ELF-1 (cell line): Measurements from ENCODE around the gene CACNA1I.

Experiments
- DNase-seq: peaks from one replicate; pipeline ENCODE4 v3.0.0-alpha.2; 2016; ENCODE audit warnings: low read depth, low spot score

The CACNA1I gene

DNA sequence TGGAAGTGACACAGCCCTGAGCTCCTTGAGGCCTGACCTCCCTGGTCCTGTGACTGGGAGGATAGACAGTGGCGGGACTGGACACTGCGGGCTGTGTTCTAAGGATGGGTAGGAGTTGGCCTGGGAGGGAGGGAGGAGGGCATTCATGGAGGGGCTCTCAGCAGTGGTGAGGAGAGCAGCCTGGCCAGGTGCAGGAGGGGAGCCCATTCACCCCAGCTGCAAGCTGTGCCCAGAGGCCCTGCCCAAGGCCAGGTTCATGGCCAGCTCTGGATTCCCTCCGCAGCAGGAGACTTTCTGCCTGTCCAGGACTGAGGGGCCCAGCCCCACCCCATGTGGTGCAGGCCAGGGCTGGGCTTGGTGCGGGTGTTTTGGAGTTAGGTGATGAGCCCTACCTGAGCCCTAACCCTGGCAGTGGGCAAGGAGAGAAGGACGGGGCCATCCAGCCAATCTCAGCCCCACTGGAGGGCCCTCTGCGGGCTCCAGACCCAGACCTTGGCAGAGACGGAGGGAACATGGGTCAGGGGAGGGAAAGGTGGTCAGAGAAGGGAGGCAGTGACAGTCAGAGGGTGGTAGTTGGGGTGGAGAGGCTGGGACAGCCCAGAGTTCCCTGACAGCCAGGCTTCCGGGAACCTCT is 26.8 kb downstream of the CACNA1I start:
- DNase-seq = no peak

DNA sequence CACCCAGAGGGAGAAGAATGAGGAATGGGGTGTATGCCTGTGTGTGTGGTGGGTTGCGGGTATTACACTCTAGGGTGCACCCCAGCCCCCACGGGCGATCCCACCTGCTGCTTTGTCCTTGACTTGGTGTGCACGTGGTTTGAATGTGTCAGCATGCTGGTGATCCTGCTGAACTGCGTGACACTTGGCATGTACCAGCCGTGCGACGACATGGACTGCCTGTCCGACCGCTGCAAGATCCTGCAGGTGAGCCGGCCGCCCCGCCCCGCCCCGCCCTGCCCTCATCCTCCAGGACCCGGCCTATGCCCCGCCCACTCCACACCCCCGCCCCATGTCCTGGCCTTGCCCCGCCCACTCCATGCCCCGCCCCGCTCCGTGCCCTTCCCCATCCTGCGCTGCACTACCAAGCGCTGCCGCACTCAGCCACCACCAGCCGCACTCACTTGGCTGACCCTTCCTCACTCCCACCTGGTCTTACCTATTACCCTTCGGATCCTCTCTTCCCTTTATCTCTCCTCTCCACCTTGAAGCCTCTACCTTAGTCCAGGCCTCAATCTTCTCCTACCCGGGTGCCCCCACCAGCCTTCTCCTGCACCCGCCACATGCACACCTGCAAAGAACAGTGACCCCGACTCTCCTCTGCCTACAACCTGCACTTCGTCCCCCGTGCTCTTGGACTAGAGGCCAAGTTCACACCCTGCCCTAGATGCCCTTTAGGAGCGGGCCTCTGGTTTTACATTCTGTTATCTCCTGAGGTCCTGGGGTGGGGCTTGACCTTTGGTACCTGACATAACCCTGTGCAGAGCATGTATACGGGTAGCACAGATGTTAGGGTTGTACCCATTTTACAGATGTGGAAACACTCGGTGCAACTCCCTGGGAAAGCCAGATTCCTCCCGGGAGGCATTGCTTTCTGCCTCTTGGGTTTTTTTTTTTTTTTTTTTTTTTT is 27.7 kb downstream of the CACNA1I start:
- peak; percentile 68 for DNase-seq

DNA sequence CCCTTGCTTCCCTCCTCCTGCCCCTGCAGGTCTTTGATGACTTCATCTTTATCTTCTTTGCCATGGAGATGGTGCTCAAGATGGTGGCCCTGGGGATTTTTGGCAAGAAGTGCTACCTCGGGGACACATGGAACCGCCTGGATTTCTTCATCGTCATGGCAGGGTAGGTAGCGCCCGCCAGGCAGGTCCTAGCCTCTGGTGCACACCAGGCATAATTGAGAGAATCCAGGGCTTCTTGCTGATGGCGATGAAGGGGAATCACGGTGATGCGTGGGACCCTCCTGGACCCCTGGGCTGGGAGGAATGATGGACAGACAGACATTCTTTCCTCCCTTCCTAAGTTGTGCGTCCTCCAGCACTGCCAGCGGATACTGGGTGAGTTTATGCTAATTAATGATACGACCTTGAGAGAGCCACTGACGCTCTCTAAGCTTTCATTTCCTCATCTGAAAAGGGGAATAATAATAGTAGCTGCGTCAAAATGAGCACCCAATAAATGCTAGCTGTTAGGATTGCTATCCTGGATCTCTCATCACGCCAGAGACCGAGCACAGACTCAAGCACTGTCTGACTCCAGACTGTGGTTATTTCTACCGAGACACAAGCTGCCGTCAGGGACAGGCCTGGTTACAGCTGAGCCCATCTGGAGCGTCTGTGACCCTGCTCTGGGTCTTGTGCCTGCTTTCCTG is 30.1 kb downstream of the CACNA1I start:
- no peak for DNase-seq

DNA sequence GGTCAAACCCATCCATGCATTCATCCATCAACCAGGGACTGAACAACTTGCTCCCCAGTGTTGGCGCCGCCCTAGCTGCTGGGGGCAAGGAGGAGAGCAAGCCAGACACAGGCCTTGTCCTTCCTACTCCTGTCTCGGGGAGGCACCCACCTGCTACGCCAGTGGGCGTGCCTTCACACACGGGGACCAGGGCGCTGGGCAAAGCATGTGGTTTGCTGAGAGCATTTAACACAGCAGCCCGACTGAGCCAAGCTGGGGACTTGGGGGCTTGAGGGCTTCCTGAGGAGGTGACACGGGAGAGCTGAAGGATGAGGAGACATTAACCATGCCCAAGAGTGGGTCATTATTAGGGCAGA is 30.6 kb downstream of the CACNA1I start:
- no peak for DNase-seq

DNA sequence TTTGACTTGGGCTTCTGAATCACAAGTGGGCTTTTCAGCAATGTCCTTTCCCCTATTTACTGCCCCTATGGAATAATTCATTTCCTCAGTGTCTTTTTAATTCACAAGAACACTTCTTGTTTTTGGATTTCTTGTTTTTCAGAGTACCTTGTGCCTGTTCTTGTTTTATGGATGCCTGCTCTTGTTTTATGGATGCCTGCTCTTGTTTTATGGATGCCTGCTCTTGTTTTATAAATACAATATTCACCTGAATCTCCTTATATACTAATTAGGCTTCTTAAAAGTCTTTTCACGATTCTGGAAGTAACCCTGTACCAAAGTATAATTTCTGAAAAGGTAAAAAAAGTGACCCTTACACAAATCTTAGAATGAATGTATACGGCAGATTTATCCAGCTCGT is 32.8 kb downstream of the CACNA1I start:
- no peak for DNase-seq

DNA sequence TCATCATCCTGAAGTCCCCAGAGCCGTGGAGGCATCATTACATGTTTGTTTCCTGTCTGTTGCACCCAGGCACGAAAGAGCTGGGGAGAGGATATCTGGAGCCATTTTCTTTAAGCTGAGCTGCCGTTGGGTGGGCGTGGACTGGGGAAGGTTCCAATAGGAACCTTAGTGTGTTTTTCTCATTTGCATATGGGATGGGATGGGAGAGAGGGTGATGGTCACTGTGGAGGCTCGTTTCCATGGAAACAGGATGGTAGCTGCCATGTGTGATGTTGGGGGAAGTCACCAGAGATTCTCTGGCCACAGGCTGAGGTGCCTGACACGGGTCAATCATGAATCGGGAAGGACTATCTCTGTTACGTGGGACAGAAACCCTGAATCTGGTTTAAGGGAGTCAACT is 39.7 kb downstream of the CACNA1I start:
- DNase-seq = no peak

DNA sequence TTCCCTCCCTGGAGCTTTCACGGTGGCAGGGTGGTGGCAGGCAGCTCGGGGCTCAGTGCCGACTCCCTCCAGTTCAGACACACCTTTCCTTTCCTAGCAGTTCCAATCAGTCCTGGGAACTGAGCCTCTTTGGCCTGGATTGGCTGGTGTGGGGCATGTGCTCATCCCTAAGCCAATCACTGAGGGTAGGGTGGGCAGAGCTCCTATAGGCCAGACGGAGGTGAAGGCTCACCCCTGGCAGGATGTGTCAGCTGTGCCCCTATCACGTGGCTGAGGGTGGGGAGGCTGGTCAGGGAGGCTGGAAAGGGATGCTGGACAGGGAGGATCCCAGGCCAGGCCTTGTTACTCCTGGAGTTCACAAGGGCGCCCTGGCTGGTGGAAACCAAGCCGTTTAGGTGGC is 40.2 kb downstream of the CACNA1I start:
- DNase-seq = no peak

DNA sequence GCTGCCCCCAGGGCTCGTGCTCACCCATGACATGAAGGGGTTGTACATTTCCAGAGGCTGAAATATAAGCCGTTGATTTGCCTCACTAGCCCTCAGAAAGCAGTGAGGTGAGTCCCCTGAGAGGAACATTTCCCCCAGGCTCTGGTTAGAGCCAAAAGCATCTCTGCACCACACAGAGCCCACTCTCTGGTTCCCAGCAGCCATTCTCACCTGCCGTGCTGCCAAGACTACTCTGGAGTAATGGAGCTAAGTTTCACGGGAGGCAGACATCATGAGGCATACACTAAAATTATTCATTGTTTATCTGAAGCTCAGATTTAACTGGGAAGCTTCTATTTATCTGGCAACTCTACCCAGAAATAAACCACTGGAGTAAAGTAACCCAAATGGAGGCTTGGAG is 40.8 kb downstream of the CACNA1I start:
- no peak for DNase-seq

DNA sequence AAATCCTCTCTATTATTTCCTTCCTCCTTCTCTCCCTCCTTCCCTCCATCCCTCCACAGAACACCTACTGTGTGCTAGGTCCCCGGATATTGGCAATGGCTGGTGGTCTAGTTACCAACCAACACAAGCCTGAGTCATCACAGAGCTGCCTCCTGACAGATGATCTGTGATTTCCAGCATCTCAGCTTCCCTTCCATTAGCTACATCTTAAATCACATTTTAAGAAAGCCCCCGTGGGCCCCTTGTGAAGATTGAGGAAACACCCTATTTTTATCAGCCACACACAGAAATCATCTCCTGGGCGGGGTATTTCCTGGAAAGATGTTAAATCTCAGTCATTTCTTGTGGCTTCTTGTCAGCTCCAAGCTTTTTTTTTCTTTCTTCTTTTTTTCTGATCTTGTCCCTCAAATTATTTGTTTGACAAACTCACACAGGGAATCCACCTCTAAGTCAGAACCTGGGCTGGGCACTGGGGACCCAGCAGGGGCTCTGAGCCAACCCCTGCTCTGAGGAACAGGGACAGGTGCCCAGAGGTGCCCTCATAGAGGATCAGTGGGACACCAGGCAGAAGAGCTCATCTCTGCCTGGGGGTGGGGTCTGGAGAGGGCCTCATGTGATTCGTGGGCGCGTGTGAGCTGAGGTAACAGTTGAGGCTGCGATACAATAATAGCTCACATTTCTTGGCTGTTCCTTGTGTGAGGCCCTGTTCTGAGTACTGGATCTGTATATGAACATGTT is 42.4 kb downstream of the CACNA1I start:
- no peak for DNase-seq

DNA sequence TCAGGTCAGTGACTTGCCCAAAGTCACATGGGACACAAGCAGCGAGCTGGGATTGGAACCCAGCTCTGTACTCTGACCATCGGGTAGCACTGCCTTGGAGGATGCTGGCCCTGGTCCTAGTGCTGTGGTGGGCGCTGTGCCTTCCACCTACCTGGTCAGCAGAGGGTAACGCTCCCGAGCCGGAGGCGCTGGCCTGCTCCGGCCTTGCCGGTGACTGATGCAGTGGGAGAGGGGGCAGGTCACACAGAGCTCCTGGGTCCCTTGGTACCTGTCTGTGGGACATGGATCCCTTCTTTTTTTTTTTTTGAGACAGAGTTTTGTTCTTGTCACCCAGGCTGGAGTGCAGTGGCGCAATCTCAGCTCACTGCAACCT is 43.0 kb downstream of the CACNA1I start:
- no peak for DNase-seq

DNA sequence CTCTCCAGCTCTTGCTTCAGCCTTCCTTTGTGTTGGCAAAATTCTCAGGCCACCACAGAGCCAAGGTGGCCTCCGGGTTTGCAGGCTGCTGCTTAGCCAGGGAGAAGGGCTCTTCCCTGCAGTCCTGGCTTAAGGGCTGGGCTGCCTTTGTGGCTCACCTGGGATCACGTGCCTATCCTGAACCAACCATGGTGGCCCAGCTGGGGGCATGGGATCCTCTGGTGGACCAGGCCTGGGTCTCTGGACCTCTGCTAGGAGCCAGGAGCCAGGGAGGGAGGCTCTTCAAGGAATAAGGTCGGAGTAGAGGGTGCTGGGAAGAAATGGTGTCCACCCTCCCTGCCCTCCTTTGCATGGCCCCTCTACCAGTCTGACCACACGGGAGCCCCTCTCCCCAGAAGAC is 43.9 kb downstream of the CACNA1I start:
- no peak for DNase-seq

DNA sequence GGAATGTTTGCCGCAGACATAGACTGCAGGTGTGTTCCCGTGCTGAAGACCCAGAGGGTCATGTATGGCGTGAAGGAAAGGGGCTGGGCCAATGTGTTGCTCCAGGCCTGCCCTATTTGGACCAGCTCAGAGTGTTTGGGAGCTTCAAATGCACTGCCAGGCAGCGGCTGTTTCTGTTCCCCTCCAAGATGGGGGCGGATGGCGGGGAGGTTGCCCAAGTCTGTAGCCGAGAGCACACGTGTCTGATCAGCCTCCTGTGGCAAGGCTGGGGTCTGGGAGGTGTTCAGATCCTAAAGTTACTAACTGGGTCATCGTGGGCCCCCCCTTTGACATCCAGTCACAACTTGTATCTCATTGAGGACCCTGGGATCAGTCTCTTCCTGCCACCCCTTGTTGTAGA is 45.5 kb downstream of the CACNA1I start:
- no peak for DNase-seq

DNA sequence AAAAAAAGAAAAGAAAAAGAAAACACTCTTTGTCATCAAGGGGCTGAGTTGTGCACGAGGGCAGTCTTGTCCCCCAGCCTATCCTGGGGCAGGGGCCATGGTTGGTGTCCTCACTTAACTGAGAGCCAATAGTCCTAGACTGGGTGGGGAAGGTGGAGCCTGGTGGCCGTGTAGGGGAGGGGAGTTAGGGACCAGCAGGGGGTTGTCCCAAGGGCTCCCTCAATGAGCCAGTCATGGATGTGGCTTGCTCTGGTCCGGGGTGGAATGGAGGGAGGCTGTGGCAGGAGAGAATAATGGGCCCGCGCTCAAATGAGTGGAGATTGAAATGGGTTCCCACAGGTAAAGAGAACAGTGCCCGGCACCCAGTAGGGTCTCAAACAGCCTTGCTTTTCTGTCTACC is 46.2 kb downstream of the CACNA1I start:
- no peak for DNase-seq

DNA sequence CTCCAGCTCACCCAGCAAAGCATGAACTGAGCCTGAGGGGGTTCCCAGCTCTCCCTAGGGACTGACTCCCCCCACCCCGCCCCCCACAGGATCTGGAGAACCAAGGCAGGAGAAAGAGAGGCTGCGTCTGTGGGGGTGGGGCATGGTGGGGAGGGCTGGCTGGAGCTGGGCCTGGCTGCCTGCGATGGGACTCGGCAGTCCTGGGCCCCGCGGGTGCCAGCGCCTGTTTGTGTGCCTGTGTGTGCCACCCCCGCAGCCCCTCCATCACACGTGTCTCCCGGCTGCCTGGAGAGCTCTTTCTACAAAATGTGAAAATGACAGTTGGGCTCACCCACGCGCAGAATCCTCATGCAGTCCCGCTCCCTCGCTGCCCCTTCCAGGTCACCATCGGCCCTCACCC is 46.8 kb downstream of the CACNA1I start:
- DNase-seq = no peak

DNA sequence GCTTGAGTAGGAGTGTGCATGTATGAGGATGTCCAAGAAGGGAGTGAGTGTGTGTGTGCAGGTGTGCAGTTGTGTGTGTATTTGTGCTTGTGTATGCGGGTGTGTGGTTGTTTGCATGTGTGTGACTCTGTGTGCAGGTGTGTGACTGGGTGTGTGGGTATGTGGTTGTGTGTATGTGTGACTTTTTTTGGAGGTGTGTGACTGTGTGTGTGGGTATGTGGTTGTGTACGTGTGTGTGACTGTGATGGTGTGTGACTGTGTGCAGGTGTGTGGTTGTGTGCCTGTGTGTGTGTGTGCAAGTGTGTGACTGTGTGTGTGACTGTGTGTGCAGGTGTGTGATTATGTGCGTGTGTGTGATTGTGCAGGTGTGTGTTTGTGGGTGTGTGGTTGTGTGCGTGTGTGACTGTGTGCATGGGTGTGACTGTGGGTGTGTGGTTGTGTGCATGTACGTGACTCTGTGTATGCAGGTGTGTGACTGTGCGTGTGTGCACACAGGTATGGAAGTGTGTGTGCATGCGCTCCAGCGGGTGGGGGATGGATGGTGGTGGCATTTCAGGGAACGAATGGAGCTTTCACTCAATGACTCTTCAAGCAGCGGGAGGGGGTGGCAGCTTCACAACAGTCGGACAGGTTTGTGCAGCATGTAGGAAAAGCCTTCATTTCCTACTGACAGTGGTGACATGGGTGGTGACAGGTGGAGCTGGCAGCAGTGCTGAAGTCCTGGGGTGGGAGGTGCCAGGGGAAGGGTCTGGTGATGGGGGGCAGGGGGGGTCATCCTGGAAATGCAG is 47.6 kb downstream of the CACNA1I start:
- no peak for DNase-seq

DNA sequence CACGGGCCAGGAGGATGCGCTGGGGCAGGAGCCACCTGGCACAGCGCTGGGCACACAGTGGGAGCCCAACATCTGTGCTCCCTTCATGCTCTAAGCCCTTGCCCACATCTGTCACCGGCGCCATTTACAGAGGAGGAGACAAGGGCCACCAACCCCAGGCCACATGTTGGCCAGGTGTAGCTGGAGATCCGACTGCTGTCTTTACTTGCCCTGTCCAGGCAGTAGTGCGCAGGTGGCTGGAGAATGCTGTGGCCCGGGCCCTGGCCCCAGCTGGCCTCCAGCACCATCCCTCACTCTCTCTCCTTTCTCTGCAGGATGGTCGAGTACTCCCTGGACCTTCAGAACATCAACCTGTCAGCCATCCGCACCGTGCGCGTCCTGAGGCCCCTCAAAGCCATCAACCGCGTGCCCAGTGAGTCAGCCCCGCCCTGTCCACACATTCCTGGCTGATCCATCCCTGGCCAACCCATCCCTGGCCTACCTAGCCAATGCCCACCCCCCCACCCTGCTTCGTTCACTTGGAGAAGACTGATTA is 48.5 kb downstream of the CACNA1I start:
- no peak for DNase-seq

DNA sequence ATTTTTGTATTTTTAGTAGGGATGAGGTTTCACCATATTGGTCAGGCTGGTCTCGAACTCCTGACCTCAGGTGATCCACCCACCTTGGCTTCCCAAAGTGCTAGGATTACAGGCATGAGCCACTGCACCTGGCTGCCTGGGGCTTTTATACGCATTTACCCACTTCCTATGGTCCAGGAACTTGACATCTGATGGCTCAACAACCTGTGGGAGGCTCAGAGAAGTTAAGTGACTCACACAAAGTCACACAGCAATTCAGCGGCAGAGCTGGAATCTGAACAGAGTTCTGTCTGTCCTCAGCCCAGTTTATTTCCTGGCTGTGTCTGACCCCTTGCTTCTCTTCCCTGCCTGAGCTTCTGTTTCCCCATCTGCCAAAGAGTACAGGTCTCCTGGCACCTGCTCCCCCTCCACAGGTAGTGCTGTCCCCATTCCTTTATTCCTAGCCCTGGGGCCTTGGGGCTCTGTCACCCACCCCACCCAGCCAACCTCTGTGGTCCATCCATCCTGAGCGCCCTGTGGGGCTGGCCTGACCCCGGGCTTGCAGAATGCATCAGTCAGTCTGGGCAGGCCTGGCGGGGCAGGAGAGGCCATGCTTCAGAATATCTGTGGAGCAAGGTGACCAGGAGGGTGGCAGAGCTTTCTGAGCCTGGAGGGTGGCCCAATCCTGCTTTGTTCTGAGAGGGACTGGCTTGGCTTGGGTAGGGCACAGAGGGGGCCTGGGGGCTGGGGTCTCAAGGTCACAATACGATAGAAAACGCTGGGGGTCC is 50.6 kb downstream of the CACNA1I start:
- no peak for DNase-seq

DNA sequence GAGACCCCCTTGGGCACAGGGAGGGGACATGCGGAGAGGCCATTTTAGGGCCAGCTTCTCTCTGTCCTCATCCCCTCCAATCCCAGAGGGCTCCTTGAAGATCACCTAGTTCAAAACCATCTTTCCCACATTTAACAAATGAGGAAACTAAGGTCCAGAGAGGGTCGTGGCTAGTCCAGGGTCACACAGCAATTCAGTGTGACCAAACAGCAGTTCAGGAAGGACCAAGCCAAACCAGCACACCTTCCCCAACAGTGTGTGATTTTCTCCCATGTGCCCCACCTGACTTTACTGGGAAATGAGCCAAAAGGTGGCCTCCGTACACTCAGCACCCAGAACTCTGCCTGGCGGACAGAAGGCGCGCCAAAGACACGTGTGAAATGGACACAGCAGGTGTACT is 51.3 kb downstream of the CACNA1I start:
- no peak for DNase-seq

DNA sequence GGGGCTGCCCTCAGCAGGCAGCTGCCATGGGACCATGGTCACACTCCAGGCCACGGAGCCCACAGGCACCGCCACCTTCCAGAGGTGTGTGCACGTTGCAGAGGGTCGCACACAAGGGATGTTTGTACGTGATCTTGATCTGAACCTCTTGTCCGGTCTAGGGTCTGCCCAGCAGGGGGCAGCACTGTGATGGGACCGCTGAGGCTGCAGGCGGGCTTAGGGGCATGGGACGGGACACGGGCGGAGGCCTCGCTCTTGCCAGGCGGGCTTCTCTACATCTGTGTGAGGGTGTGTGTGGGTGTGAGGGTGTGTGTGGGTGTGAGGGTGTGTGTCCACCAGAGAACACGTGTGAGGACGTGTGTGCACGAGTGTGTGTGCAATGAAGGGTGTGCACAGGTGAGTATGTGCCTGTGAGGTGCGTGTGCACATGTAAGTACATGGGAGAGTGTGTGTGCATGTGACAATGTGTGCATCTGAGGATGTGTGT is 52.4 kb downstream of the CACNA1I start:
- peak; percentile 70 for DNase-seq
